ENCODE measurements around the gene MCM9.
"Not testable (repeated sequence)": the region's sequence is repeated elsewhere in the genome, so short reads cannot be mapped to it uniquely, and the experiment has no call there.

MCM9 gene

DNA sequence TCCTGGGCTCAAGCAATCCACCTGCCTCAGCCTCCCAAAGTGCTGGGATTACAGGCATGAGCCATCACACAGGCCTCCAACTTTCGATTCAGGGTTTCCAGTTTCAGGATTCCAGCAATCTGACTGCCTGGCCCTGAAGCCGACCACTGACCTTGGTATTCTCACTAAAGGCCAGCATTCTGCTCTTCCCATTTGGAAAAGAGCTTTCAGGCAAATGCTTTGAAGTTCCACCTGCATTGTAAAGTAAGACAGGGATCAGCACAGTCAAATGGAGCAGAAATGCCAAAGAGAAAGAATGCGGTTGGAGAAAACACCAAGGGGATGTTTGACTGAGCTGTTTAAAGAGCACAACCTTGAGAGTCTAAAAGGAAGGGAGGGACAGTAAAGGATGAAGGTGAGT, 166.5 kb downstream of the MCM9 start (continued):
- TF ChIP-seq ZNF366 (tag by site-specific recombination; conservative IDR thresholded peaks at IDR 0.05): no peak
- TF ChIP-seq, protein P1, sequence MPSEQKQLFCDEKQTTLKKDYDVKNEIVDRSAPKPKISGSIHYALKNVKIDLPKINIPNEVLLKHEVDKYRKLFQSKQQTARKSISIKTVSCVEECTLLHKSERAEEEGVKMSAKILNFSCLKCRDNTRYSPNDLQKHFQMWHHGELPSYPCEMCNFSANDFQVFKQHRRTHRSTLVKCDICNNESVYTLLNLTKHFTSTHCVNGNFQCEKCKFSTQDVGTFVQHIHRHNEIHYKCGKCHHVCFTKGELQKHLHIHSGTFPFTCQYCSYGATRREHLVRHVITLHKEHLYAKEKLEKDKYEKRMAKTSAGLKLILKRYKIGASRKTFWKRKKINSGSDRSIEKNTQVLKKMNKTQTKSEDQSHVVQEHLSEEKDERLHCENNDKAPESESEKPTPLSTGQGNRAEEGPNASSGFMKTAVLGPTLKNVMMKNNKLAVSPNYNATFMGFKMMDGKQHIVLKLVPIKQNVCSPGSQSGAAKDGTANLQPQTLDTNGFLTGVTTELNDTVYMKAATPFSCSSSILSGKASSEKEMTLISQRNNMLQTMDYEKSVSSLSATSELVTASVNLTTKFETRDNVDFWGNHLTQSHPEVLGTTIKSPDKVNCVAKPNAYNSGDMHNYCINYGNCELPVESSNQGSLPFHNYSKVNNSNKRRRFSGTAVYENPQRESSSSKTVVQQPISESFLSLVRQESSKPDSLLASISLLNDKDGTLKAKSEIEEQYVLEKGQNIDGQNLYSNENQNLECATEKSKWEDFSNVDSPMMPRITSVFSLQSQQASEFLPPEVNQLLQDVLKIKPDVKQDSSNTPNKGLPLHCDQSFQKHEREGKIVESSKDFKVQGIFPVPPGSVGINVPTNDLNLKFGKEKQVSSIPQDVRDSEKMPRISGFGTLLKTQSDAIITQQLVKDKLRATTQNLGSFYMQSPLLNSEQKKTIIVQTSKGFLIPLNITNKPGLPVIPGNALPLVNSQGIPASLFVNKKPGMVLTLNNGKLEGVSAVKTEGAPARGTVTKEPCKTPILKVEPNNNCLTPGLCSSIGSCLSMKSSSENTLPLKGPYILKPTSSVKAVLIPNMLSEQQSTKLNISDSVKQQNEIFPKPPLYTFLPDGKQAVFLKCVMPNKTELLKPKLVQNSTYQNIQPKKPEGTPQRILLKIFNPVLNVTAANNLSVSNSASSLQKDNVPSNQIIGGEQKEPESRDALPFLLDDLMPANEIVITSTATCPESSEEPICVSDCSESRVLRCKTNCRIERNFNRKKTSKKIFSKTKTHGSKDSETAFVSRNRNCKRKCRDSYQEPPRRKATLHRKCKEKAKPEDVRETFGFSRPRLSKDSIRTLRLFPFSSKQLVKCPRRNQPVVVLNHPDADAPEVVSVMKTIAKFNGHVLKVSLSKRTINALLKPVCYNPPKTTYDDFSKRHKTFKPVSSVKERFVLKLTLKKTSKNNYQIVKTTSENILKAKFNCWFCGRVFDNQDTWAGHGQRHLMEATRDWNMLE (tag by site-specific recombination; conservative IDR thresholded peaks at IDR 0.05; ENCODE audit: low read depth): no peak
- TF ChIP-seq GLIS2 (tag by site-specific recombination; IDR thresholded peaks at IDR 0.05): no peak
- TF ChIP-seq, protein P2, sequence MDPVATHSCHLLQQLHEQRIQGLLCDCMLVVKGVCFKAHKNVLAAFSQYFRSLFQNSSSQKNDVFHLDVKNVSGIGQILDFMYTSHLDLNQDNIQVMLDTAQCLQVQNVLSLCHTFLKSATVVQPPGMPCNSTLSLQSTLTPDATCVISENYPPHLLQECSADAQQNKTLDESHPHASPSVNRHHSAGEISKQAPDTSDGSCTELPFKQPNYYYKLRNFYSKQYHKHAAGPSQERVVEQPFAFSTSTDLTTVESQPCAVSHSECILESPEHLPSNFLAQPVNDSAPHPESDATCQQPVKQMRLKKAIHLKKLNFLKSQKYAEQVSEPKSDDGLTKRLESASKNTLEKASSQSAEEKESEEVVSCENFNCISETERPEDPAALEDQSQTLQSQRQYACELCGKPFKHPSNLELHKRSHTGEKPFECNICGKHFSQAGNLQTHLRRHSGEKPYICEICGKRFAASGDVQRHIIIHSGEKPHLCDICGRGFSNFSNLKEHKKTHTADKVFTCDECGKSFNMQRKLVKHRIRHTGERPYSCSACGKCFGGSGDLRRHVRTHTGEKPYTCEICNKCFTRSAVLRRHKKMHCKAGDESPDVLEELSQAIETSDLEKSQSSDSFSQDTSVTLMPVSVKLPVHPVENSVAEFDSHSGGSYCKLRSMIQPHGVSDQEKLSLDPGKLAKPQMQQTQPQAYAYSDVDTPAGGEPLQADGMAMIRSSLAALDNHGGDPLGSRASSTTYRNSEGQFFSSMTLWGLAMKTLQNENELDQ (tag by site-specific recombination; IDR thresholded peaks at IDR 0.05; ENCODE audit: low read depth): no peak
- no peak for TF ChIP-seq ZNF677 (tag by site-specific recombination; IDR thresholded peaks at IDR 0.05)
- no peak for TF ChIP-seq ZNF664 (tag by site-specific recombination; IDR thresholded peaks at IDR 0.05)
- no peak for TF ChIP-seq ZNF23 (tag by site-specific recombination; IDR thresholded peaks at IDR 0.05; ENCODE audit: borderline replicate concordance)

DNA sequence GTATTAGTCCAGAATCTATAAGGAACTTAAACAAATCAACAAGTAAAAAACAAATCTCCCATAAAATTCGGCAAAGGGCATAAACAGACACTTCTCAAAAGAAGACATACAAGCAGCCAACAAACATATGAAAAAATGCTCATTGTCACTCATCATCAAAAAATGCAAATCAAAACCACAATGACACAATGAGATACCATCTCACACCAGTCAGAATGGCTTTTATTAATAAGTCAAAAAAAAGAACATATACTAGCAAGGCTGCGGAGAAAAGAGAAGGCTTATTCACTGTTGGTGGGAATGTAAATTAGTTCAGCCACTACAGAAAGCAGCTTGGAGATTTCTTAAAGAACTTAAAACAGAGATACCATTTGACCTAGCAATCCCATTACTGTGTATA, 169.6 kb downstream of the MCM9 start:
- POLR2A ChIA-PET; H3K36me3 ChIP-seq (ENCODE audit: control insufficient read depth in 2 of 2, insufficient read depth in 1 of 2, low read length in 2 of 2); H3K27ac ChIP-seq (ENCODE audit: extremely low read depth, low read depth, low read length); CTCF ChIA-PET; H3K4me1 ChIP-seq (ENCODE audit: control insufficient read depth, insufficient read depth, low read length); H3K4me3 ChIP-seq (ENCODE audit: low read depth, low read length); H3K9me3 ChIP-seq (ENCODE audit: control insufficient read depth, insufficient read depth, low read depth, low read length): not testable (repeated sequence)

DNA sequence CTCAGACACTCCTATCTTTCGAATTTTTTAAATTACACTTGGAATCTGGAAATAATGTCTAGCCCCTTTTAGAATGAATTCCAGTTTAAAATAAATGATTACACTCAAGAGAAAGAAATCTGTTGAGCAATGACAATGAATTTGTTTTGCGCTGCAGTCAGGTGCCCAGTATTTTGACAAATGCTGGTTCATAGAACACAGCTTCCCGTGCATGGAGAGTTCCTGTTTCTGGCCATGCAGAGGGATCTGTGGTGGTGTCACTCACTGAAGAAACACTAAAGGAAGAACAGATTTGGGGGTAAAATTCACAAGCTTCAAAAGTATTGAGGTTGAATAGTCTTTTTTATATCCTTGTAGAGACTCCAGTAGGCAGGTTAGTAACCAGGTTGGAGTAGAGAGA, 170.2 kb downstream of the MCM9 start:
- H3K4me3 ChIP-seq (ENCODE audit: low read depth, low read length): no peak overlapping the region
- POLR2A ChIA-PET: no interaction called here
- TF ChIP-seq ZNF140 (tag by site-specific recombination; IDR thresholded peaks at IDR 0.05) (no peak), ZNF626 (tag by site-specific recombination; IDR thresholded peaks at IDR 0.05) (no peak), ZNF157 (tag by site-specific recombination; IDR thresholded peaks at IDR 0.05) (no peak), ZNF2 (tag by site-specific recombination; IDR thresholded peaks at IDR 0.05) (no peak), ZNF610 (tag by site-specific recombination; IDR thresholded peaks at IDR 0.05; ENCODE audit: borderline replicate concordance) (no peak), ZBTB7A (tag by site-specific recombination; IDR thresholded peaks at IDR 0.05; ENCODE audit: low read depth) (no peak), ZNF311 (tag by site-specific recombination; IDR thresholded peaks at IDR 0.05; ENCODE audit: borderline replicate concordance) (no peak), ZNF76 (tag by site-specific recombination; IDR thresholded peaks at IDR 0.05; ENCODE audit: borderline replicate concordance, low read depth) (no peak), ZNF394 (tag by site-specific recombination; IDR thresholded peaks at IDR 0.05; ENCODE audit: borderline replicate concordance) (no peak)
- TF ChIP-seq, protein P3, sequence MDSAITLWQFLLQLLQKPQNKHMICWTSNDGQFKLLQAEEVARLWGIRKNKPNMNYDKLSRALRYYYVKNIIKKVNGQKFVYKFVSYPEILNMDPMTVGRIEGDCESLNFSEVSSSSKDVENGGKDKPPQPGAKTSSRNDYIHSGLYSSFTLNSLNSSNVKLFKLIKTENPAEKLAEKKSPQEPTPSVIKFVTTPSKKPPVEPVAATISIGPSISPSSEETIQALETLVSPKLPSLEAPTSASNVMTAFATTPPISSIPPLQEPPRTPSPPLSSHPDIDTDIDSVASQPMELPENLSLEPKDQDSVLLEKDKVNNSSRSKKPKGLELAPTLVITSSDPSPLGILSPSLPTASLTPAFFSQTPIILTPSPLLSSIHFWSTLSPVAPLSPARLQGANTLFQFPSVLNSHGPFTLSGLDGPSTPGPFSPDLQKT (IDR thresholded peaks at IDR 0.05; ENCODE audit: borderline replicate concordance, low read depth, low read length): no peak
- TF ChIP-seq, protein P4, sequence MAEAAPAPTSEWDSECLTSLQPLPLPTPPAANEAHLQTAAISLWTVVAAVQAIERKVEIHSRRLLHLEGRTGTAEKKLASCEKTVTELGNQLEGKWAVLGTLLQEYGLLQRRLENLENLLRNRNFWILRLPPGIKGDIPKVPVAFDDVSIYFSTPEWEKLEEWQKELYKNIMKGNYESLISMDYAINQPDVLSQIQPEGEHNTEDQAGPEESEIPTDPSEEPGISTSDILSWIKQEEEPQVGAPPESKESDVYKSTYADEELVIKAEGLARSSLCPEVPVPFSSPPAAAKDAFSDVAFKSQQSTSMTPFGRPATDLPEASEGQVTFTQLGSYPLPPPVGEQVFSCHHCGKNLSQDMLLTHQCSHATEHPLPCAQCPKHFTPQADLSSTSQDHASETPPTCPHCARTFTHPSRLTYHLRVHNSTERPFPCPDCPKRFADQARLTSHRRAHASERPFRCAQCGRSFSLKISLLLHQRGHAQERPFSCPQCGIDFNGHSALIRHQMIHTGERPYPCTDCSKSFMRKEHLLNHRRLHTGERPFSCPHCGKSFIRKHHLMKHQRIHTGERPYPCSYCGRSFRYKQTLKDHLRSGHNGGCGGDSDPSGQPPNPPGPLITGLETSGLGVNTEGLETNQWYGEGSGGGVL (tag by site-specific recombination; IDR thresholded peaks at IDR 0.05): no peak
- TF ChIP-seq, protein P5, sequence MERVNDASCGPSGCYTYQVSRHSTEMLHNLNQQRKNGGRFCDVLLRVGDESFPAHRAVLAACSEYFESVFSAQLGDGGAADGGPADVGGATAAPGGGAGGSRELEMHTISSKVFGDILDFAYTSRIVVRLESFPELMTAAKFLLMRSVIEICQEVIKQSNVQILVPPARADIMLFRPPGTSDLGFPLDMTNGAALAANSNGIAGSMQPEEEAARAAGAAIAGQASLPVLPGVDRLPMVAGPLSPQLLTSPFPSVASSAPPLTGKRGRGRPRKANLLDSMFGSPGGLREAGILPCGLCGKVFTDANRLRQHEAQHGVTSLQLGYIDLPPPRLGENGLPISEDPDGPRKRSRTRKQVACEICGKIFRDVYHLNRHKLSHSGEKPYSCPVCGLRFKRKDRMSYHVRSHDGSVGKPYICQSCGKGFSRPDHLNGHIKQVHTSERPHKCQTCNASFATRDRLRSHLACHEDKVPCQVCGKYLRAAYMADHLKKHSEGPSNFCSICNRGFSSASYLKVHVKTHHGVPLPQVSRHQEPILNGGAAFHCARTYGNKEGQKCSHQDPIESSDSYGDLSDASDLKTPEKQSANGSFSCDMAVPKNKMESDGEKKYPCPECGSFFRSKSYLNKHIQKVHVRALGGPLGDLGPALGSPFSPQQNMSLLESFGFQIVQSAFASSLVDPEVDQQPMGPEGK (tag by site-specific recombination; IDR thresholded peaks at IDR 0.05): no peak

More for the DNA sequence above, 170.2 kb downstream of the MCM9 start:
- Histone ChIP-seq H3K27ac (ENCODE audit: extremely low read depth, low read depth, low read length) (no peak overlapping the region), H3K9me3 (ENCODE audit: control insufficient read depth, insufficient read depth, low read depth, low read length) (no peaks in the 10 kb centered on the region), H3K4me1 (ENCODE audit: control insufficient read depth, insufficient read depth, low read length) (no peaks in the 10 kb centered on the region), H3K36me3 (ENCODE audit: control insufficient read depth in 2 of 2, insufficient read depth in 1 of 2, low read length in 2 of 2) (no peaks in the 10 kb centered on the region)
- CTCF ChIA-PET: interaction anchor here (0.5 to 1.2 kb wide), 2 partner anchors 12 to 1281 kb away, joined by 4 to 7 read pairs; no protein-coding TSS in a partner anchor
